Neural cell (in vitro differentiated cells): ENCODE data around the gene SLC5A5. TPM values are rescaled to one million over a fixed set of nuclear protein-coding genes. Genes with fewer than 3 reads are reported as not detected.
A peak's percentile ranks its signal among the peaks of the same experiment; 100 is the strongest.

ENCODE experiments used
- H2AFZ ChIP-seq: fragments of 200-600, 300-800 bp; sonication (generic), shearing (Covaris generic); 2 replicates; pipeline ENCODE4 v1.6.0; 2014; ENCODE audit warnings: low read depth, mild to moderate bottlenecking, antibody characterized with exemption, low read length, moderate library complexity
- H3F3A ChIP-seq: fragments of 200-600 bp; shearing (Covaris generic); 2 replicates; pipeline ENCODE4 v1.6.1; 2016; ENCODE audit warnings: mild to moderate bottlenecking, moderate library complexity, mixed read lengths, antibody characterized with exemption, low read length; ENCODE audit not compliant: insufficient read depth, poor library complexity, severe bottlenecking
- H3K27ac ChIP-seq: fragments of 200-600, 300-800 bp; sonication (generic), shearing (Covaris generic); 2 replicates; pipeline ENCODE4 v1.5.1; 2014; ENCODE audit warnings: mild to moderate bottlenecking, low read length, moderate library complexity
- H3K27me3 ChIP-seq: fragments of 300-800, 200-600 bp; sonication (generic), shearing (Covaris generic); 2 replicates; pipeline ENCODE4 v1.6.0; 2014; ENCODE audit warnings: mild to moderate bottlenecking, low read depth, low read length, moderate library complexity; ENCODE audit not compliant: insufficient read depth
- H3K36me3 ChIP-seq: fragments of 300-800, 200-600 bp; sonication (generic), shearing (Covaris generic); 2 replicates; pipeline ENCODE4 v1.5.1; 2014; ENCODE audit warnings: mild to moderate bottlenecking, antibody characterized with exemption, low read length, moderate library complexity; ENCODE audit not compliant: insufficient read depth
- H3K4me2 ChIP-seq: fragments of 300-800, 200-600 bp; sonication (generic), shearing (Covaris generic); 2 replicates; pipeline ENCODE4 v1.6.0; 2014; ENCODE audit warnings: mild to moderate bottlenecking, low read length
- H3K4me3 ChIP-seq: fragments of 300-800, 200-600 bp; sonication (generic), shearing (Covaris generic); 2 replicates; pipeline ENCODE4 v1.5.1; 2014; ENCODE audit warnings: mild to moderate bottlenecking, low read length, moderate library complexity
- H3K79me2 ChIP-seq: fragments of 200-600 bp; shearing (Covaris generic); replicated peaks from 2 replicates; pipeline ENCODE4 v1.6.0; 2014; ENCODE audit warnings: mild to moderate bottlenecking, low read length, moderate library complexity; ENCODE audit not compliant: insufficient read depth
- H3K9ac ChIP-seq: fragments of 300-800, 200-600 bp; sonication (generic), shearing (Covaris generic); 2 replicates; pipeline ENCODE4 v1.6.1; 2016; ENCODE audit warnings: mild to moderate bottlenecking, low read length, mixed read lengths
- H3K9me2 ChIP-seq: fragments of 200-600 bp; shearing (Covaris generic); 2 replicates; pipeline ENCODE4 v1.6.1; 2016; ENCODE audit warnings: mild to moderate bottlenecking, low read length, mixed read lengths; ENCODE audit not compliant: insufficient read depth
- H3K9me3 ChIP-seq: fragments of 200-600, 300-800 bp; sonication (generic), shearing (Covaris generic); 2 replicates; pipeline ENCODE4 v1.6.1; 2016; ENCODE audit warnings: mild to moderate bottlenecking, mixed run types, low read length, moderate library complexity, mixed read lengths
- H4K20me1 ChIP-seq: fragments of 200-600 bp; shearing (Covaris generic); 2 replicates; pipeline ENCODE4 v1.6.1; 2016; ENCODE audit warnings: mild to moderate bottlenecking, mixed run types; ENCODE audit not compliant: insufficient read depth
- CTCF ChIP-seq: fragments of 450-650 bp; IDR thresholded peaks from 2 replicates; pipeline ENCODE4 v1.5.1; 2014; ENCODE audit warnings: antibody characterized with exemption, mild to moderate bottlenecking, moderate library complexity; ENCODE audit not compliant: poor library complexity, severe bottlenecking
- EP300 ChIP-seq: fragments of 450-650 bp; conservative IDR thresholded peaks from 2 replicates; pipeline ENCODE4 v1.6.1; 2014; ENCODE audit warnings: antibody characterized with exemption, mild to moderate bottlenecking, moderate library complexity; ENCODE audit not compliant: poor library complexity, severe bottlenecking
- EZH2 ChIP-seq: fragments of 200-600, 300-800 bp; shearing (Covaris generic), sonication (generic); IDR thresholded peaks from 2 replicates; pipeline ENCODE4 v1.6.1; 2014; ENCODE audit warnings: antibody characterized with exemption, low read length, borderline replicate concordance, mild to moderate bottlenecking; ENCODE audit not compliant: insufficient read depth, poor library complexity, severe bottlenecking
- MXI1 ChIP-seq: fragments of 450-650 bp; conservative IDR thresholded peaks from 2 replicates; pipeline ENCODE4 v1.6.1; 2014; ENCODE audit warnings: antibody characterized with exemption, mild to moderate bottlenecking; ENCODE audit not compliant: poor library complexity, severe bottlenecking
- POLR2AphosphoS5 ChIP-seq: IDR thresholded peaks from 2 replicates; pipeline ENCODE4 v1.6.1; 2012
- RAD21 ChIP-seq: fragments of 450-650 bp; conservative IDR thresholded peaks from 2 replicates; pipeline ENCODE4 v1.6.1; 2014; ENCODE audit warnings: antibody characterized with exemption, mild to moderate bottlenecking, moderate library complexity
- SMC3 ChIP-seq: fragments of 450-650 bp; conservative IDR thresholded peaks from 2 replicates; pipeline ENCODE4 v1.6.1; 2014; ENCODE audit warnings: antibody characterized with exemption, mild to moderate bottlenecking, moderate library complexity; ENCODE audit not compliant: poor library complexity
- TAF1 ChIP-seq: IDR thresholded peaks from 2 replicates; pipeline ENCODE4 v1.6.1; 2012; ENCODE audit warnings: low read depth
- polyA plus RNA-seq: library from polyadenylated mRNA; depleted of rRNA; stranded (reverse); fragments of >200 nt; gene quantifications from 2 replicates; pipeline ENCODE4 v1.2.3, GENCODE V29; 2014
- TF ChIP-seq, protein P1 (sequence below): IDR thresholded peaks from 2 replicates; pipeline ENCODE4 v1.6.1; 2012; ENCODE audit warnings: borderline replicate concordance

SLC5A5 gene
- polyA plus RNA-seq, 1 donor from 2014 or later, result not detected

DNA sequence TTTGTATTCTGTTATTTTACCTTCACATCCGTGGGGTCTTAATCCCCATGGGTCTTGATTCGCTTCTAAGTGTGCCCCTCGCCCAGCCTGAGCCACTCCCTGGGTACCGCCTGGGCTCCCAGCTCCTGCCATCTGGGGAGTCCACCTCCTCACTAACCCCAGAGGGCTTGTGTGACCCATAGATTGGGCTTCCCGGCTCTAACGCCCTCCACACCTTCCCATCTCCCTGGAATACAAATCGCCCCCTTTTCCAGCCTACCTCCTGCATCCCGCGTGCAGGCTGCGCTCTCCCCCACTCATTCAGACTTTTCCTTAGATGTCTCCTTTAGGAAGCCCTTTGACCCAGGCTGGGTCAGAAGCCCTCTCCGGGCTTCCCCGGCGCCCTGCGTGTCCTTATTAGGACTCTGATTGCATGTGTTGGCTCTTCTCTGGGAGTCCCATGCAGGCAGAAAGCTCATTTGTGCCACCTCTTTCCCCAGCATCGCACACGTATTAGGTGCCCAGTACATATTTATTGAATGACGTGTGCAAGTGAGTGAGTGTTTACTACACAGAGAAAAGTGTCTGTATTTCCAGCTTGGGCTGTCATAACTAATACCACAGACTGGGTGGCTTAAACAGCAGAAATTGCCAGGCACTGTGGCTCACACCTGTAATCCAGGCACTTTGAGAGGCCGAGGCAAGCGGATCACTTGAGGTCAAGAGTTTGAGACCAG lies 61.8 kb downstream of the SLC5A5 start:
- no peaks in the 10 kb centered on the region for H3K9me3 ChIP-seq
- no peaks in the 10 kb centered on the region for H3K36me3 ChIP-seq
- TF ChIP-seq POLR2AphosphoS5 (no peak), EP300 (no peak), MXI1 (no peak), RAD21 (no peak), EZH2 (no peak), CTCF (no peak), TAF1 (no peak), SMC3 (no peak)
- TF ChIP-seq, protein P1, sequence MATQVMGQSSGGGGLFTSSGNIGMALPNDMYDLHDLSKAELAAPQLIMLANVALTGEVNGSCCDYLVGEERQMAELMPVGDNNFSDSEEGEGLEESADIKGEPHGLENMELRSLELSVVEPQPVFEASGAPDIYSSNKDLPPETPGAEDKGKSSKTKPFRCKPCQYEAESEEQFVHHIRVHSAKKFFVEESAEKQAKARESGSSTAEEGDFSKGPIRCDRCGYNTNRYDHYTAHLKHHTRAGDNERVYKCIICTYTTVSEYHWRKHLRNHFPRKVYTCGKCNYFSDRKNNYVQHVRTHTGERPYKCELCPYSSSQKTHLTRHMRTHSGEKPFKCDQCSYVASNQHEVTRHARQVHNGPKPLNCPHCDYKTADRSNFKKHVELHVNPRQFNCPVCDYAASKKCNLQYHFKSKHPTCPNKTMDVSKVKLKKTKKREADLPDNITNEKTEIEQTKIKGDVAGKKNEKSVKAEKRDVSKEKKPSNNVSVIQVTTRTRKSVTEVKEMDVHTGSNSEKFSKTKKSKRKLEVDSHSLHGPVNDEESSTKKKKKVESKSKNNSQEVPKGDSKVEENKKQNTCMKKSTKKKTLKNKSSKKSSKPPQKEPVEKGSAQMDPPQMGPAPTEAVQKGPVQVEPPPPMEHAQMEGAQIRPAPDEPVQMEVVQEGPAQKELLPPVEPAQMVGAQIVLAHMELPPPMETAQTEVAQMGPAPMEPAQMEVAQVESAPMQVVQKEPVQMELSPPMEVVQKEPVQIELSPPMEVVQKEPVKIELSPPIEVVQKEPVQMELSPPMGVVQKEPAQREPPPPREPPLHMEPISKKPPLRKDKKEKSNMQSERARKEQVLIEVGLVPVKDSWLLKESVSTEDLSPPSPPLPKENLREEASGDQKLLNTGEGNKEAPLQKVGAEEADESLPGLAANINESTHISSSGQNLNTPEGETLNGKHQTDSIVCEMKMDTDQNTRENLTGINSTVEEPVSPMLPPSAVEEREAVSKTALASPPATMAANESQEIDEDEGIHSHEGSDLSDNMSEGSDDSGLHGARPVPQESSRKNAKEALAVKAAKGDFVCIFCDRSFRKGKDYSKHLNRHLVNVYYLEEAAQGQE, result no peak
- no peaks in the 10 kb centered on the region for H3K27me3 ChIP-seq
- peak overlapping the region; percentile 90 for H2AFZ ChIP-seq
- H3K27ac ChIP-seq, result no peak overlapping the region
- H3K4me2 ChIP-seq, result peak overlapping the region; percentile 97
- peak overlapping the region; percentile 77 for H3K9ac ChIP-seq
- H3K9me2 ChIP-seq, result no peaks in the 10 kb centered on the region
- H3K79me2 ChIP-seq, result peaks cover 10% of the 10 kb centered on the region
- peak overlapping the region; percentile 92 for H3K4me3 ChIP-seq
- H3F3A ChIP-seq, result no peaks in the 10 kb centered on the region
- H4K20me1 ChIP-seq, result no peaks in the 10 kb centered on the region

DNA sequence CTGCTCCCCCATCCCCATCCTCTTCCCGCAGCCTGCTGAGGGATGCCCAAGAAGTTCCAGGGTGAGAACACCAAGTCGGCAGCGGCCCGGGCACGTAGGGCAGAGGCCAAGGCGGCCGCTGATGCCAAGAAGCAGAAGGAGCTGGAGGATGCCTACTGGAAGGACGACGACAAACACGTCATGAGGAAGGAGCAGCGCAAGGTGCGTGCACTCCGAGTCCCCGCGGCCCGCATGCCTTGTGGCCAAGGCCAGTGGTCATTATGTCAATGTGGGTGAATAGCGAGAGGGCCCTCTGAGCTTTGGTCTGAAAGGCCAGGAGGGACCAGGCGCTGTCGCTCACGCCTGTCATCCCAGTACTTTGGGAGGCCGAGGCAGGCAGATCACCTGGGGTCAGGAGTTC lies 64.6 kb downstream of the SLC5A5 start:
- Histone ChIP-seq H3K4me3 (no peak overlapping the region), H3F3A (no peaks in the 10 kb centered on the region), H3K9ac (no peak overlapping the region), H3K4me2 (no peak overlapping the region), H3K27me3 (no peaks in the 10 kb centered on the region), H3K79me2 (peaks cover 10% of the 10 kb centered on the region), H3K27ac (no peak overlapping the region), H3K36me3 (no peaks in the 10 kb centered on the region), H4K20me1 (no peaks in the 10 kb centered on the region), H2AFZ (no peak overlapping the region), H3K9me3 (no peaks in the 10 kb centered on the region), H3K9me2 (no peaks in the 10 kb centered on the region)
- TF ChIP-seq EZH2, result no peak
- TF ChIP-seq RAD21, result no peak
- no peak for TF ChIP-seq POLR2AphosphoS5
- no peak for TF ChIP-seq SMC3
- TF ChIP-seq TAF1, result no peak
- TF ChIP-seq CTCF, result no peak
- TF ChIP-seq, protein P1, result no peak
- TF ChIP-seq MXI1, result no peak
- no peak for TF ChIP-seq EP300
